CD4-positive, alpha-beta T cell treated with Interleukin-15 for 4 hours (primary cell): ENCODE measurements around the gene RRP1B.
A peak's percentile ranks its signal among the peaks of the same experiment; 100 is the strongest.
"Not testable (repeated sequence)": the region's sequence is repeated elsewhere in the genome, so short reads cannot be mapped to it uniquely, and the experiment has no call there.

Experiments used
- DNase-seq: peaks from one replicate; pipeline ENCODE4 v3.0.0-alpha.2; 2020; ENCODE audit warnings: low spot score

The RRP1B gene

DNA sequence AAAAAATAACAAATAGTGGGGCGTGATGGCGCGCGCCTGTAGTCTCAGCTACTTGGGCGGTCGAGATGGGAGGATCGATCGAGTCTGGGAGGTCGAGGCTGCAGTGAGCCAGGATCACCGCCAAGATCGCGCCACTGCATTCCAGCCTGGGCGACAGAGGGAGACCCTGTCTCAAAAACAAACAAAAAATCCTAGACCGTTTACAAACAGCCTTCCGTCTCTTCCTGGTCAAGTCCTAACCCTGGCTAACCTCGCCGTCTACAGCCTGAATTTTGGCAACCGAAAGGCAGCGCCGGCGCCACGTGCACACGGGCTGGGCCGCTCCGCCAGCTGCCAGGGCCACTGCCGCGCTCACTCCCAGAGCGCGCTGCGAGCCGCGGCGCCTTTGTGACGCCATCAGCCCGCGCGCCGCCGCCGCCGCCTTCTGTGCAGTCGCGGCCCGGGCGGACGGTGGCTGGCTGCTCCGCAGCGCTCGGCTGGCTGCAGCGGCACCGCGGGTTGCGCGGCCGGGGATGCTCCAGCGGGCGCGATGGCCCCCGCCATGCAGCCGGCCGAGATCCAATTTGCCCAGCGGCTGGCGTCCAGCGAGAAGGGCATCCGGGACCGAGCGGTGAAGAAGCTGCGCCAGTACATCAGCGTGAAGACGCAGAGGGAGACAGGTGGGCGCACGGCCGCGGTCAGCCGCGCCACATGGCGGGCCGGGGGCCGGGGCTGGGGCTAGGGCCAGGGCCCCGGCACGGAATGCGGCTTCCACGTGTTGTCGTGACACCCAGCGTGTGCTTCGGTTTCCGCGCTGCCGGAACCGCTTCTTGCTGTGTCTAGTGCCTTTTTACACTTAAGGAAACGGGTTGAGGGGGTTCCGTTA is at the start of gene RRP1B, which contains the start of gene HSF2BP:
RRP1B (plus strand) TSS at position 425 of the 865 bp plus-strand sequence; CDS start at position 530, 105 bp downstream.
HSF2BP (minus strand) TSS at position 353 of the 865 bp plus-strand sequence. CDS start 1,392 bp downstream, outside the sequence.
- peak; percentile 75 for DNase-seq

DNA sequence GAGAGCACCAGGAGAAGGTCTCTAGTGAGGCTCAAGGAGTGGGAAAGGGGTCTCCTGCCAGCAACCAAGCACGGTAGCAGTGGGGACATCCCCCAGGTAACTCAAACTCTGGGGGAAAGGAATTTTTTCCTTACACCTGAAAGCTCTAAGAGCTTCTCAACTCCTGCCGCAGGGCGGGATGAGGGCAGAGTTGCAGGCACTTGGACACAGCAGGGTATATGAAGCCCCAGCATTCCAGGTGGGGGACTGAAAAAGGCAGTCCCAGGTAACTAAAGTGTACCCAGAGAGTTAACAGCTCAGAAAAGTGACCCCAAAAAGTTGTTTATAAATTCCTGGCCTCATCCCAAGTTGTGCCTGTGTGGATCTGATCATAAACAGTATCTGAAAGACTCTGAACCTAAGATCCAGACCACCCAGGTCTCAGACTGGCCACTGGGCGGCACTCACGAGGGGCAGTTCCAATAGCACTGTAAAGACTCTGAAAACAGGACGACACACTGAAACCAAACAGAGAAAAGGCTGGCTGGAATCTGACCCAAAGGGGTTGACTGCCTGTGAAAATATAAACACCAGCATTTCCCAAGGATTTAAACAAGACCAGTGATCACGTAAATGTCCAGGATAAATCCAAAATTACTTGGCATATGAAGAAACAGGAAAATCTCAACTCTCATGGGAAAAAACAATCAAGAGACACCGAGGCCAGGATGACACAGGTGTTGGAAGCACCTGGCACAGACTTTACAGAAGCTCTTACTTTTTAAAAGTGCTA is 47.6 kb upstream of the RRP1B start:
- no peak for DNase-seq

GRCh38 chr21:43613755-43614638 is 45.4 kb upstream of the RRP1B start:
- no peak for DNase-seq

DNA sequence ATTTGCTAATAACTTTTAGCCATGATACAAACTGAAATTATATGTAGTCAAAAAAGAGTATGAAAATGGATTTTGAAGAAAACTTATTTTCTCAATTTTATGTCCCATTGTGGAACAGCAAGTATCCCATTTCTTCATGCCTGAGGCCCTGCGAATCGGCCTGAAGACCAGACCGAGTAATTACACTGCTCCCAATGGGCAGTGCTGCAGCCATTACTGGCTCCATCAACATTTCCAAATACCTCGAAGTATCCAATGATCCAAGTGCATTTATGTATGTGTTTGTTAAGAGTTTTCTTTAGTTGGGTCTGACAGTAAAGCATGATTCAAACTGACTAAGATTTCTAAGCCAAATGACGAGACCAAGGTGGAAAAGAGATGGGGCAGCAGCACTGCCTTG is 44.5 kb upstream of the RRP1B start:
- no peak for DNase-seq

- DNase-seq: not testable (repeated sequence)
Measured at GRCh38 chr21:43616861-43617260, 42.5 kb upstream of the RRP1B start.

- DNase-seq: no peak
Measured at GRCh38 chr21:43618940-43619339, 40.4 kb upstream of the RRP1B start.

GRCh38 chr21:43619344-43619743 is 40.0 kb upstream of the RRP1B start:
- DNase-seq: no peak

GRCh38 chr21:43619856-43620255 is 39.5 kb upstream of the RRP1B start:
- DNase-seq: no peak

- DNase-seq: no peak
Measured at GRCh38 chr21:43622796-43623195, 36.6 kb upstream of the RRP1B start.

DNA sequence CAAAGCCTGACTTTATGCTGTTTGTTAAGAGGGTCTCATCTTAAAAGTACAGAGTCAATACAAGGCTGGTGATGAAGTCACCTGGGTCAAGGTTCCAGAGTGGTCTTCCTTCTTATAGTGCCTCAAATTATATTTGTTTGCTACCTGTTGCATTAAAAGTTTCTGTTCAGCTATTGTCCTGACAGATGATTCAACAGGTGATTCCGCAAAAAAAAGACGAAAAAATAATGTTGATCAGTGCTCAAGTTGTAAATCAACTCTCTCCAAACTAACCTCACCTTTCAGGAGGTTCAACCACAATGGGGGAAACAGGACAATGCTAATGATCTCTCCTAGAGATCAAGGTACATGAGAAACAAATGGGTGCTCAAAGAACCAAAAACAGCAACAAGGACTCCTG is 35.8 kb upstream of the RRP1B start:
- DNase-seq: no peak

- DNase-seq: no peak
Measured at GRCh38 chr21:43624339-43624738, 35.0 kb upstream of the RRP1B start.

DNA sequence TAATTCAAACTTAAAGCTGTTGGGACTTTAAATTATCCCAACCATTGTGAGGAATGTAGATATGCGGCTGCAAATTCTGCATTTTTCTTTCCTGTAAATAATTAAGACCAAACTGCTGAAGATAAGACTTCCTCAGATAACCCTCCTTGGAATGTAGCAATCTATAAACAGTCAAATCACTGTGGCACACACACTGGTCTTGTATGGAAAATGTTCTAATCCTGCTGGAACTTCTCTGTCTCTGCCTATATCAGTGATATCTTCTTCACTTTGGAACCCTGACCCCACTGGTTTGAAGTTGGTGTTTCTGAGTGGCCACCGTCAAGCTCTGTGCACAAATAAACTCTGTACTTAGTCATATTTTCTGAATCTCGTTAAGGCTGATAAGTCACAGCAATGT is 33.0 kb upstream of the RRP1B start:
- DNase-seq: no peak

- DNase-seq: no peak
Measured at GRCh38 chr21:43627527-43627926, 31.8 kb upstream of the RRP1B start.

- DNase-seq: no peak
Measured at GRCh38 chr21:43631411-43632107, 27.8 kb upstream of the RRP1B start.

DNA sequence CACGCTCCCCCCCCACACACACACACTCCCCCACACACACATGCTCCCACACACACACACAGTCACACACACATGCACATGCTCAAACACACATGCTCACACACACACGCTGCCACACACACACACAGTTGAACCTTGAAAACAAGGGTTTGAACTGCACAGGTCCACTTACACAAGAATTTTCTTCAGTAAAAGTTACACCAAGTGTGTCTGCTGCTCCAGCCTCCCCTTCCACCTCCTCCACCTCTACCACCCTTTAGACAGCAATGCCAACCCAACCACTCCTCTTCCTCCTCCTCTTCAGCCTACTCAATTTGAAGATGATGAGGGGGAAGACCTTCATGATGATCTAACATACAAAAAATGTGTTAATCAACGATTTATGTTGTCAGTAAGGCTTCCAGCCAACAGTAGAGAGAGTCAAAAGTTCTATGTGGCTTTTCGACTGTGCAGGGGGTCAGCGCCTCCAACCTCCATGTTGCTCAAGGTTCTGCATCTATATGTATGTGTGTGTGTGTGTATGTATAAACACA is 26.9 kb upstream of the RRP1B start:
- DNase-seq: no peak

- no peak for DNase-seq
Measured at GRCh38 chr21:43634618-43635017, 24.7 kb upstream of the RRP1B start.

DNA sequence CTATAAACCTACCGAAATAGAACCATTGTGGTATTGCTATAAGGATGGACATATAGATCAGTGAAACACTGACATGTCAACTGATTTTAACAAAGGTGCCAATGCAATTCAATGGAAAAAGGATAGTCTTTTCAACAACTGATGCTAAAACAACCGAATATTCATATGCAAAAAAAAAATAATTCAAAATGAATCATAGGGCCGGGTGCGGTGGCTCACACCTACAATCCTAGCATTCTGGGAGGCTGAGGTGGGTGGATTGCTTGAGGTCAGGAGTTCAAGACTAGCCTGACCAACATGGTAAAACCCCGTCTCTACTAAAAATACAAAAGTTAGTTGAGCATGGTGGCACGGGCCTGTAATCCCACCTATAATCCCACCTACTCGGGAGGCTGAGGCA is 23.9 kb upstream of the RRP1B start:
- no peak for DNase-seq

DNA sequence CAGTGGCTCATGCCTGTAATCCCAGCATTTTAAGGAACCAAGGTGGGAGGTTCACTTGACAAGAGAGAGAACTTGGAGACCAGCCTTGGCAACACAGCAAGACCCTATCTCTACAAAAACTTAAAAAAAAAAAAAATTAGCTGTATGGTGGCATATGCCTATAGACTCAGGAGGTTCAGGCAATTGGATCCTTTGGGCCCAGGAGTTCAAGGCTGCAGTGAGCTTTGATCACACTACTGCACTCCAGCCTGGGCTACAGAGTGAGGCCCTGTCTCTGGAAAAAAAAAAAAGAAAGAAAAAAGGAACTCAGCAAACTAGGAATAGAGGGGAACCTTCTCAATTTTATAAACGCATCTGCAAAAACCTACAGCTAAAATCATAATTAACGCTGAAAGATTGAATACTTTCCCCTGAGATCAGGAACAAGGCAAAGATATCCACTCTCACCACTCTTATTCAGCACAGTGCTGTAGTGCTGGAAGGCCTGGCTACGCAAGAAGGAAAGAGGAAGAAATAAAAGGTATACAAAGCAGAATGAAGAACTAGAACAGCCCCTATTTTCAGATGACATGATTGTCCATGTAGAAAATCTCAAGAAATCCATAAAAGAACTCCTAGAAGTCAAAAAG is 21.7 kb upstream of the RRP1B start:
- no peak for DNase-seq

GRCh38 chr21:43639470-43640353 is 19.6 kb upstream of the RRP1B start:
- no peak for DNase-seq

DNA sequence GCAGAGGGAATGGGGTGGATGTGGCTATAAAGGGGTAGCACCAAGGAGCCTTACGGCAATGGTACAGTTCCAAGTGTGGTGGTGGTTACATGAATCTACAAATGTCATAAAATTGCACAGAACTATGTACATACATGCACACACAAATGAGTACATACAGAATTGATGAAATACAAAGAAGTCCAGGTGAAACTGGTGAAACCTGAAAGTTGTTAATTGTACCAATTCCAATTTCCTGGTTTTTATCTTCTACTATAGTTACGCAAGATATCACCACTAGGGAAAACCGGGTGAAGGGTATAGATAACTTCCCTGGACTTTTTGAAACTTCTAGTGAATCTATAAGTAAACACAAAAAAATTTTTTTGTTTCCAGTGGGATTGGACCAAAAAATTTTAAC is 19.0 kb upstream of the RRP1B start:
- DNase-seq: no peak
